ENCODE measurements around the gene GTF3C1. TPM values are rescaled to one million over a fixed set of nuclear protein-coding genes. Genes with fewer than 3 reads are reported as not detected.

The GTF3C1 gene
- total and polyA plus RNA-seq, 2 of the 8 experiments (the other 6 are each of a cell fraction or from before 2014, with no cell fraction given), result 89.3 to 126 TPM

GRCh38 chr16:27498031-27498825 is 51.5 kb downstream of the GTF3C1 start:
- Histone ChIP-seq H3K36me3 (ENCODE audit: control insufficient read depth in 2 of 4, insufficient read depth in 4 of 4, low read length in 3 of 4) (peaks cover 29 to 79% (median 69%) of the 10 kb centered on the region in 4 experiments), H2AK5ac (ENCODE audit: low read depth, low read length) (no peak overlapping the region), H3K27ac (ENCODE audit: low read depth, low read length) (no peak overlapping the region), H2AFZ (ENCODE audit: low read length) (no peak overlapping the region), H3K4ac (replicated peaks; ENCODE audit: insufficient read length, low read depth, low read length) (no peak overlapping the region), H3K79me1 (ENCODE audit: low read depth, low read length) (no peaks in the 10 kb centered on the region), H3K14ac (ENCODE audit: insufficient read length) (no peak overlapping the region), H3K56ac (replicated peaks; ENCODE audit: insufficient read length, low read depth, low read length) (no peak overlapping the region), H3K9me3 (ENCODE audit: insufficient read depth in 2 of 2, low read depth in 1 of 2, low read length in 1 of 2) (no peaks in the 10 kb centered on the region), H3K9ac (replicated peaks in 1 of 4; ENCODE audit: extremely low read depth in 1 of 4, low read depth in 3 of 4, low read length in 3 of 4) (no peak overlapping the region), H3K79me2 (ENCODE audit: control insufficient read depth in 1 of 2, insufficient read depth in 2 of 2, low read length in 2 of 2) (no peaks in the 10 kb centered on the region), H3K4me3 (ENCODE audit: extremely low read depth in 1 of 4, insufficient read depth in 2 of 4, low read depth in 3 of 4, low read length in 4 of 4) (no peak overlapping the region), H2BK15ac (ENCODE audit: low read length) (no peak overlapping the region), H4K91ac (replicated peaks; ENCODE audit: insufficient read length, low read length) (no peak overlapping the region), H2BK5ac (ENCODE audit: low read depth, low read length) (no peak overlapping the region), H3K4me2 (ENCODE audit: insufficient read depth in 1 of 2, low read depth in 2 of 2, low read length in 2 of 2) (no peak overlapping the region), H4K5ac (ENCODE audit: insufficient read length, low read depth, low read length) (no peak overlapping the region), H3K4me1 (replicated peaks in 1 of 4; ENCODE audit: control insufficient read depth in 3 of 4, insufficient read depth in 4 of 4, low read length in 3 of 4) (no peaks in the 10 kb centered on the region), H3K27me3 (replicated peaks in 1 of 4; ENCODE audit: control insufficient read depth in 3 of 4, extremely low read depth in 1 of 4, insufficient read depth in 3 of 4, low read length in 3 of 4) (no peaks in the 10 kb centered on the region), H3K23ac (ENCODE audit: insufficient read length) (no peak overlapping the region), H4K20me1 (replicated peaks in 1 of 2; ENCODE audit: control insufficient read depth in 1 of 2, insufficient read depth in 2 of 2, low read length in 2 of 2) (peaks cover 4 to 8% of the 10 kb centered on the region in 2 experiments), H4K8ac (ENCODE audit: extremely low read depth, insufficient read depth, low read length) (no peak overlapping the region), H3K18ac (ENCODE audit: extremely low read depth, low read length) (no peak overlapping the region), H2BK120ac (replicated peaks; ENCODE audit: low read depth, low read length) (no peak overlapping the region), H3K23me2 (ENCODE audit: low read depth, low read length) (no peaks in the 10 kb centered on the region), H2BK20ac (ENCODE audit: low read length) (no peak overlapping the region), H2BK12ac (ENCODE audit: low read depth, low read length) (no peak overlapping the region)
- CTCF ChIA-PET (ENCODE audit: partially characterized antibody), result interaction anchor here (1.5 to 1.9 kb wide), 3 partner anchors 13 to 18 kb away, joined by 6 to 12 read pairs (median 7); no protein-coding TSS in a partner anchor
- WGBS, 2 experiments (ENCODE audit: extremely low coverage in 1 of 2, insufficient coverage in 1 of 2, insufficient read length in 1 of 2, insufficient replicate concordance in 2 of 2, low coverage in 1 of 2, low lambda C conversion rate in 2 of 2, missing lambda C conversion rate in 1 of 2), result 96% methylated on average over 9 of the region's 9 CpGs; no CpG with 5 or more reads in 1 of the 2 experiments
- DNase-seq (ENCODE audit: low read depth in 1 of 2, low spot score in 2 of 2) (no peak), FAIRE-seq (no peak)
- POLR2A ChIA-PET (ENCODE audit: partially characterized antibody), result interaction anchor here (1.3 kb wide), 1 partner anchor 33 kb away, joined by 4 read pairs; no protein-coding TSS in a partner anchor
- TF ChIP-seq POLR2AphosphoS5 (IDR thresholded peaks at IDR 0.05; ENCODE audit: low read depth, low read length), result no peak
- TF ChIP-seq HDAC6 (IDR thresholded peaks at IDR 0.05; ENCODE audit: low read depth, low read length), result no peak
- TF ChIP-seq E2F6 (IDR thresholded peaks at IDR 0.05), result no peak
- TF ChIP-seq TEAD4 (IDR thresholded peaks at IDR 0.05; ENCODE audit: low read depth, low read length), result no peak
- TF ChIP-seq RXRA (IDR thresholded peaks at IDR 0.05; ENCODE audit: insufficient read depth, low read depth, low read length), result no peak
- TF ChIP-seq EZH2 (IDR thresholded peaks at IDR 0.05; ENCODE audit: low read depth, low read length, severe bottlenecking), result no peak
- TF ChIP-seq KDM1A (IDR thresholded peaks at IDR 0.05; ENCODE audit: borderline replicate concordance, low read length), result no peak
